A549 (cell line): ENCODE results near the gene CNIH3. TPM values are rescaled to one million over a fixed set of nuclear protein-coding genes. Genes with fewer than 3 reads are reported as not detected.

Experiments
- ATAC-seq, 2 experiments: fragments of 200-7000 bp in 1 of 2; fragments of >200 bp in 1 of 2; cut with Nextera tagmentation in 1 of 2; cut with Tn5 transposase in 1 of 2; 3 replicates each; pipeline versions ENCODE4 v1.8.0 to v1.9.1; 2018 to 2020; ENCODE audit warnings: mild to moderate bottlenecking in 1 of 2, moderate library complexity in 1 of 2
- CTCF ChIA-PET: fragments of 300-600 bp; sonication (Branson Sonifier 250); formaldehyde crosslinking; extraction: SDS; loops from one replicate; lab custom pipeline; 2021; ENCODE audit warnings: antibody characterized with exemption, inconsistent platforms; lab: Yijun Ruan, JAX
- POLR2A ChIA-PET: fragments of 350-600 bp; formaldehyde crosslinking; extraction: SDS; loops from one replicate; lab custom pipeline; 2021; ENCODE audit warnings: antibody characterized with exemption, inconsistent platforms; lab: Yijun Ruan, JAX
- DNase-seq, 2 experiments: peaks; one replicate each; pipeline versions ENCODE4 v3.0.0 to v3.0.0-alpha.2; 2011 to 2016; ENCODE audit warnings: low read depth in 1 of 2, low spot score in 1 of 2
- FAIRE-seq: peaks from 2 replicates; lab custom pipeline; 2011; peaks lifted over from hg19 to GRCh38; lab: Jason Lieb, UNC
- H3K27ac ChIP-seq, 2 experiments: fragments of >200 bp; sonication (Bioruptor Twin); formaldehyde crosslinking; 3 replicates each; pipeline ENCODE4 v1.5.1; 2016 to 2017
- H3K4me1 ChIP-seq: fragments of >200 bp; sonication (Bioruptor Twin); formaldehyde crosslinking; 3 replicates; pipeline ENCODE4 v1.6.1; 2016
- H3K4me2 ChIP-seq: fragments of >200 bp; sonication (Bioruptor Twin); formaldehyde crosslinking; 3 replicates; pipeline ENCODE4 v1.6.1; 2016
- H3K4me3 ChIP-seq: fragments of >200 bp; sonication (Bioruptor Twin); formaldehyde crosslinking; 3 replicates; pipeline ENCODE4 v1.5.1; 2016
- H3K9me3 ChIP-seq: fragments of >200 bp; sonication (Bioruptor Twin); formaldehyde crosslinking; 3 replicates; pipeline ENCODE4 v1.6.1; 2016
- CBX8 ChIP-seq: fragments of 200-600 bp; sonication (generic); IDR thresholded peaks from 2 replicates; pipeline ENCODE4 v1.6.1; 2016
- EHF ChIP-seq: fragments of 250-450 bp; sonication (Bioruptor Pico); IDR thresholded peaks from 2 replicates; pipeline ENCODE4 v1.5.0; 2020; ENCODE audit warnings: mild to moderate bottlenecking
- EHMT2 ChIP-seq: fragments of 200-600 bp; sonication (generic); IDR thresholded peaks from 2 replicates; pipeline ENCODE4 v1.6.1; 2016; ENCODE audit warnings: antibody characterized with exemption, low read depth, mild to moderate bottlenecking, moderate library complexity
- JUNB ChIP-seq: fragments of >200 bp; sonication (Bioruptor Twin); formaldehyde crosslinking; IDR thresholded peaks from 2 replicates; pipeline ENCODE4 v1.6.1; 2016
- MAFK ChIP-seq: fragments of 450-650 bp; IDR thresholded peaks from 2 replicates; pipeline ENCODE4 v1.6.1; 2014; ENCODE audit not compliant: partially characterized antibody
- RARB ChIP-seq: fragments of 250-450 bp; sonication (Bioruptor Pico); IDR thresholded peaks from 2 replicates; pipeline ENCODE4 v1.8.0; 2021; ENCODE audit warnings: mild to moderate bottlenecking, moderate library complexity
- ZSCAN20 ChIP-seq: fragments of 250-450 bp; sonication (Bioruptor Pico); IDR thresholded peaks from 2 replicates; pipeline ENCODE4 v1.8.0; 2022; ENCODE audit warnings: mild to moderate bottlenecking, moderate library complexity
- WGBS: methylation state at CpG from one replicate; pipeline ENCODE4 v1.1.6; 2017; ENCODE audit errors: missing lambda C conversion rate; 5-methylcytosine and 5-hydroxymethylcytosine counted together
- polyA plus RNA-seq, 4 experiments: library from polyadenylated mRNA; depleted of rRNA in 3 of 4; stranded (reverse); fragments of >200 nt; fragmentation: RNase III in 1 of 4; extraction: RNeasy Plus Mini Kit Qiagen cat#74134 plus additional on column Dnase treatment in 1 of 4; gene quantifications; 2 replicates in 3 of 4; 3 replicates in 1 of 4; pipeline ENCODE4 v1.2.3, GENCODE V29; 2011 to 2017
- TF ChIP-seq, protein P1 (sequence below): fragments of >200 bp; sonication (Bioruptor Twin); formaldehyde crosslinking; IDR thresholded peaks from 3 replicates; pipeline ENCODE4 v1.6.1; 2016
- TF ChIP-seq, protein P2 (sequence below): fragments of 450-650 bp; IDR thresholded peaks from 2 replicates; pipeline ENCODE4 v1.6.1; 2014; ENCODE audit warnings: antibody characterized with exemption
- TF ChIP-seq, protein P3 (sequence below): fragments of 250-450 bp; sonication (Bioruptor Pico); IDR thresholded peaks from 2 replicates; pipeline ENCODE4 v1.5.0; 2021; ENCODE audit warnings: mild to moderate bottlenecking, moderate library complexity, borderline replicate concordance
- TF ChIP-seq, protein P4 (sequence below): fragments of >200 bp; sonication (Bioruptor Twin); formaldehyde crosslinking; IDR thresholded peaks from 2 replicates; pipeline ENCODE4 v1.6.1; 2016
- TF ChIP-seq, protein P5 (sequence below): fragments of 200-600 bp; sonication (generic); IDR thresholded peaks from 2 replicates; pipeline ENCODE4 v1.6.1; 2016; ENCODE audit warnings: antibody characterized with exemption, mild to moderate bottlenecking, moderate library complexity

CNIH3 gene
- polyA plus RNA-seq, 2 of the 4 experiments (the other 2 are of a cell fraction), result 0.61 to 0.85 TPM

DNA sequence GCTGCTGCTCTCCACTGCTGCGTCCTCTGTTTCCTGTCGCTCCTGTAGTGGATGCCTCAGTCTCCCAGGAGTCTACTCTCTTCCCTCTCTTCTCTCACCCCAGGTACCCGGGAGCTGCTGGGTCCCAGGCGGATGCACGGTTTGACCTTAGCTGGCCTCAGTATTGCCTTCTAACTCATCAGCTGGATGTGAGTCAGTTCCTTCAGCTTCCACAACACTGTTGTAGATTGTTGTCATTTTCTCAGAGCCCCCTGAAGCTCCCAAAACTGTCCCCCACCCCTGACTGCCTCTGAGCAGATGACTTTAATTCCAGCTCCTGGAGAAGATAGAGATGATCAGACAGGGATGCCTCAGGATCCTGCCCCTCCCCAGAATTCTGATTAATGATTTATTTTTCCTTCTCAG, 7.2 kb downstream of the CNIH3 start:
- no peak overlapping the region for H3K4me2 ChIP-seq
- DNase-seq (no peak), ATAC-seq (no peak), FAIRE-seq (no peak)
- CTCF ChIA-PET, result interaction anchor here (0.7 to 2.8 kb wide), 4 partner anchors 10 to 174 kb away, joined by 3 to 12 read pairs (median 8); no protein-coding TSS in a partner anchor
- H3K9me3 ChIP-seq, result no peaks in the 10 kb centered on the region
- no peak overlapping the region for H3K4me3 ChIP-seq
- 49% methylated on average over 5 of the region's 5 CpGs for WGBS
- POLR2A ChIA-PET, result no interaction called here
- no peaks in the 10 kb centered on the region; the same call in 2 of the 3 replicates for H3K4me1 ChIP-seq
- TF ChIP-seq, protein P1, sequence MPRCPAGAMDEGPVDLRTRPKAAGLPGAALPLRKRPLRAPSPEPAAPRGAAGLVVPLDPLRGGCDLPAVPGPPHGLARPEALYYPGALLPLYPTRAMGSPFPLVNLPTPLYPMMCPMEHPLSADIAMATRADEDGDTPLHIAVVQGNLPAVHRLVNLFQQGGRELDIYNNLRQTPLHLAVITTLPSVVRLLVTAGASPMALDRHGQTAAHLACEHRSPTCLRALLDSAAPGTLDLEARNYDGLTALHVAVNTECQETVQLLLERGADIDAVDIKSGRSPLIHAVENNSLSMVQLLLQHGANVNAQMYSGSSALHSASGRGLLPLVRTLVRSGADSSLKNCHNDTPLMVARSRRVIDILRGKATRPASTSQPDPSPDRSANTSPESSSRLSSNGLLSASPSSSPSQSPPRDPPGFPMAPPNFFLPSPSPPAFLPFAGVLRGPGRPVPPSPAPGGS, result no peak
- TF ChIP-seq RARB (CRISPR knock-in tag), result no peak
- no peak for TF ChIP-seq JUNB
- no peak overlapping the region for H3K27ac ChIP-seq

DNA sequence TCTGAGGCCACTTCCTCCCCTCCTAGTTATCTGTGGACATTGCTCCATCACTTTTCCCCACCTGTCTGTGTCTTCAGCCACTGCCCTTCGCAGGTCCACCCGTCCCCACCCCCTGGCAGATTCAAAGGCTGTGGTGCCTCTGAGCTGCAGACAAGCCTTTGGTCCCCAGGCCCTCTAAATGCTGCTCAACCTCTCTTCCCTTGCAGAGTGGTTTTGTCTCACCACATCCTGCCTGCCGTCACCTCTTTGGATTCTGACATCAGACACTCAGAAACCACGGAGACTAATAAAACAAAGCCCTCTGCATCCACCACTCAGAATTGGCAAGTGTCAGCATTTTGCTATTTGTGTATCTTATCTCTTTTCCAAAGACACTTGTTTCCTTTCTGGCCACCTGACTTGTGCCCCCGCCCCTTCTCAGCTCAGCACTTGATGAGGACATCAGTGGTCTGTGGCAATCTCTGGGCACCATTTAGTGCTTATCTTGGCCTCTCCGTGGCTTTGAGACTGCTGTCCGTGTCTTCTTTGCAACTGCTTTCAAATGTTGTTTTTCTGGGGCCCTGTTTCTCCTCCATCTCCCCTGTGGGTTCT, 7.7 kb downstream of the CNIH3 start:
- H3K4me2 ChIP-seq, result no peak overlapping the region
- TF ChIP-seq, protein P2, sequence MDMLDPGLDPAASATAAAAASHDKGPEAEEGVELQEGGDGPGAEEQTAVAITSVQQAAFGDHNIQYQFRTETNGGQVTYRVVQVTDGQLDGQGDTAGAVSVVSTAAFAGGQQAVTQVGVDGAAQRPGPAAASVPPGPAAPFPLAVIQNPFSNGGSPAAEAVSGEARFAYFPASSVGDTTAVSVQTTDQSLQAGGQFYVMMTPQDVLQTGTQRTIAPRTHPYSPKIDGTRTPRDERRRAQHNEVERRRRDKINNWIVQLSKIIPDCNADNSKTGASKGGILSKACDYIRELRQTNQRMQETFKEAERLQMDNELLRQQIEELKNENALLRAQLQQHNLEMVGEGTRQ, result no peak
- peak; percentile 70 for TF ChIP-seq MAFK
- no peaks in the 10 kb centered on the region; the same call in 2 of the 3 replicates for H3K4me1 ChIP-seq
- no peak overlapping the region for H3K4me3 ChIP-seq
- H3K27ac ChIP-seq, result no peak overlapping the region
- 29% methylated on average over 7 of the region's 7 CpGs for WGBS
- ChIA-PET POLR2A (no interaction called here), CTCF (interaction anchor here (1.8 to 2.8 kb wide), 3 partner anchors 11 to 110 kb away, joined by 4 to 12 read pairs (median 11); no protein-coding TSS in a partner anchor)
- DNase-seq (no peak), ATAC-seq (no peak), FAIRE-seq (no peak)
- no peaks in the 10 kb centered on the region for H3K9me3 ChIP-seq

DNA sequence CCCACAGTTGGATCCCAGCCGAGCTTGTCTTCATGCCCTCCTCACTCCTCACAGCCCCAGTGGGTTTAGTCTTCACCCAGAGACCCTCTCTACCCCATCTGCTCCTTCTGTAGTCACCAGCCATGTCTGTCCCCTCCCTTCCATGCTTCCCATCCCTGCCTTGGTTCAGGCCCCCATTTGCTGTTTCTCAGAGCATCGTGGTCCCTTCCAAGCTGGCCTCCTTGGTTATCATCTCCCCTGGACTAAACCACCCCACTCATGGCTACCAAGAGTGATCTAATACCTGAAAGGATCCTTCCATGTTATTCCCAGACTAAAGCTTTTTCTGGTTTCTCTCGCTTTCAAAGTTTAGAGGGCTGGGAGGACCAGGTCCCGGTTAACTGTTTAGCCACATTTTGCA, 8.3 kb downstream of the CNIH3 start:
- no peak overlapping the region for H3K27ac ChIP-seq
- H3K4me3 ChIP-seq, result no peak overlapping the region
- DNase-seq (no peak), ATAC-seq (no peak), FAIRE-seq (no peak)
- no peaks in the 10 kb centered on the region; the same call in 2 of the 3 replicates for H3K4me1 ChIP-seq
- ChIA-PET CTCF (interaction anchor here (2.8 kb wide), 1 partner anchor 20 kb away, joined by 12 read pairs; no protein-coding TSS in a partner anchor), POLR2A (no interaction called here)
- H3K9me3 ChIP-seq, result no peaks in the 10 kb centered on the region
- H3K4me2 ChIP-seq, result no peak overlapping the region
- no peak for TF ChIP-seq EHMT2
- TF ChIP-seq EHF (CRISPR knock-in tag), result no peak
- TF ChIP-seq, protein P3, sequence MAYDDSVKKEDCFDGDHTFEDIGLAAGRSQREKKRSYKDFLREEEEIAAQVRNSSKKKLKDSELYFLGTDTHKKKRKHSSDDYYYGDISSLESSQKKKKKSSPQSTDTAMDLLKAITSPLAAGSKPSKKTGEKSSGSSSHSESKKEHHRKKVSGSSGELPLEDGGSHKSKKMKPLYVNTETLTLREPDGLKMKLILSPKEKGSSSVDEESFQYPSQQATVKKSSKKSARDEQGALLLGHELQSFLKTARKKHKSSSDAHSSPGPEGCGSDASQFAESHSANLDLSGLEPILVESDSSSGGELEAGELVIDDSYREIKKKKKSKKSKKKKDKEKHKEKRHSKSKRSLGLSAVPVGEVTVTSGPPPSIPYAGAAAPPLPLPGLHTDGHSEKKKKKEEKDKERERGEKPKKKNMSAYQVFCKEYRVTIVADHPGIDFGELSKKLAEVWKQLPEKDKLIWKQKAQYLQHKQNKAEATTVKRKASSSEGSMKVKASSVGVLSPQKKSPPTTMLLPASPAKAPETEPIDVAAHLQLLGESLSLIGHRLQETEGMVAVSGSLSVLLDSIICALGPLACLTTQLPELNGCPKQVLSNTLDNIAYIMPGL (CRISPR knock-in tag), result no peak
- TF ChIP-seq, protein P4, sequence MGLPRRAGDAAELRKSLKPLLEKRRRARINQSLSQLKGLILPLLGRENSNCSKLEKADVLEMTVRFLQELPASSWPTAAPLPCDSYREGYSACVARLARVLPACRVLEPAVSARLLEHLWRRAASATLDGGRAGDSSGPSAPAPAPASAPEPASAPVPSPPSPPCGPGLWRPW, result no peak
- TF ChIP-seq, protein P5, sequence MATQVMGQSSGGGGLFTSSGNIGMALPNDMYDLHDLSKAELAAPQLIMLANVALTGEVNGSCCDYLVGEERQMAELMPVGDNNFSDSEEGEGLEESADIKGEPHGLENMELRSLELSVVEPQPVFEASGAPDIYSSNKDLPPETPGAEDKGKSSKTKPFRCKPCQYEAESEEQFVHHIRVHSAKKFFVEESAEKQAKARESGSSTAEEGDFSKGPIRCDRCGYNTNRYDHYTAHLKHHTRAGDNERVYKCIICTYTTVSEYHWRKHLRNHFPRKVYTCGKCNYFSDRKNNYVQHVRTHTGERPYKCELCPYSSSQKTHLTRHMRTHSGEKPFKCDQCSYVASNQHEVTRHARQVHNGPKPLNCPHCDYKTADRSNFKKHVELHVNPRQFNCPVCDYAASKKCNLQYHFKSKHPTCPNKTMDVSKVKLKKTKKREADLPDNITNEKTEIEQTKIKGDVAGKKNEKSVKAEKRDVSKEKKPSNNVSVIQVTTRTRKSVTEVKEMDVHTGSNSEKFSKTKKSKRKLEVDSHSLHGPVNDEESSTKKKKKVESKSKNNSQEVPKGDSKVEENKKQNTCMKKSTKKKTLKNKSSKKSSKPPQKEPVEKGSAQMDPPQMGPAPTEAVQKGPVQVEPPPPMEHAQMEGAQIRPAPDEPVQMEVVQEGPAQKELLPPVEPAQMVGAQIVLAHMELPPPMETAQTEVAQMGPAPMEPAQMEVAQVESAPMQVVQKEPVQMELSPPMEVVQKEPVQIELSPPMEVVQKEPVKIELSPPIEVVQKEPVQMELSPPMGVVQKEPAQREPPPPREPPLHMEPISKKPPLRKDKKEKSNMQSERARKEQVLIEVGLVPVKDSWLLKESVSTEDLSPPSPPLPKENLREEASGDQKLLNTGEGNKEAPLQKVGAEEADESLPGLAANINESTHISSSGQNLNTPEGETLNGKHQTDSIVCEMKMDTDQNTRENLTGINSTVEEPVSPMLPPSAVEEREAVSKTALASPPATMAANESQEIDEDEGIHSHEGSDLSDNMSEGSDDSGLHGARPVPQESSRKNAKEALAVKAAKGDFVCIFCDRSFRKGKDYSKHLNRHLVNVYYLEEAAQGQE, result no peak
- no peak for TF ChIP-seq CBX8
- TF ChIP-seq ZSCAN20 (CRISPR knock-in tag), result no peak
- WGBS, result 50% methylated on average over 4 of the region's 4 CpGs
